PC-3 (cell line): ENCODE data around the gene PRR15.

Source experiments
- EZH2 ChIP-seq: fragments of 300-600 bp; sonication (generic); IDR thresholded peaks from one replicate; pipeline ENCODE4 v1.6.1; 2017; ENCODE audit warnings: antibody characterized with exemption, mild to moderate bottlenecking, low read length; ENCODE audit not compliant: unreplicated experiment
- TF ChIP-seq, protein P1 (sequence below): fragments of 300-600 bp; sonication (generic); conservative IDR thresholded peaks from 2 replicates; pipeline ENCODE4 v1.5.1; 2017; ENCODE audit warnings: antibody characterized with exemption, low read depth, mild to moderate bottlenecking, low read length

DNA sequence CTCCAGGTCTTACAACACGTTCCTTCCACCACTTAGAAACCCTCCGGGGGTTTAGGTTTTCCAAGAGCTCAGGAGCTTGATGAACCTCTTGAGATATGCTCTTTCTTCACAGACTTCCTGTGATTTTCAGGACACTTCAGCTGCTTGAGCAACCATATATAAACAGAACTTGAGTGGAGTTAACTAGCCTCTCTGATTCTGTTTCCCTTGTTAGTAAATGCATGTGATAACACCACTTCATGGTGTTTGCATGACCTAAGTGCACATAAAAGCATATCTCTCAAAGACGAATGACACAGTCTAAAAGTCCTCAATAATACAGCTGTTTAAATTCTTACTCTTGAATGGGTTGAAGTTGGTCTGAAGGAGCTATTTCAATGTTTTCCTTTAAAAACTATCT is 9.9 kb downstream of the PRR15 start:
- TF ChIP-seq, protein P1, sequence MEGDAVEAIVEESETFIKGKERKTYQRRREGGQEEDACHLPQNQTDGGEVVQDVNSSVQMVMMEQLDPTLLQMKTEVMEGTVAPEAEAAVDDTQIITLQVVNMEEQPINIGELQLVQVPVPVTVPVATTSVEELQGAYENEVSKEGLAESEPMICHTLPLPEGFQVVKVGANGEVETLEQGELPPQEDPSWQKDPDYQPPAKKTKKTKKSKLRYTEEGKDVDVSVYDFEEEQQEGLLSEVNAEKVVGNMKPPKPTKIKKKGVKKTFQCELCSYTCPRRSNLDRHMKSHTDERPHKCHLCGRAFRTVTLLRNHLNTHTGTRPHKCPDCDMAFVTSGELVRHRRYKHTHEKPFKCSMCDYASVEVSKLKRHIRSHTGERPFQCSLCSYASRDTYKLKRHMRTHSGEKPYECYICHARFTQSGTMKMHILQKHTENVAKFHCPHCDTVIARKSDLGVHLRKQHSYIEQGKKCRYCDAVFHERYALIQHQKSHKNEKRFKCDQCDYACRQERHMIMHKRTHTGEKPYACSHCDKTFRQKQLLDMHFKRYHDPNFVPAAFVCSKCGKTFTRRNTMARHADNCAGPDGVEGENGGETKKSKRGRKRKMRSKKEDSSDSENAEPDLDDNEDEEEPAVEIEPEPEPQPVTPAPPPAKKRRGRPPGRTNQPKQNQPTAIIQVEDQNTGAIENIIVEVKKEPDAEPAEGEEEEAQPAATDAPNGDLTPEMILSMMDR: no peak
- TF ChIP-seq EZH2: no peak
